ENCODE data around the gene ZNF835.

GRCh38 chr19:56710437-56710836, 38.9 kb upstream of the ZNF835 start:
- TF ChIP-seq EZH2phosphoT487 (IDR thresholded peaks at IDR 0.05; ENCODE audit: borderline replicate concordance, low read length) (no peak), CTCF (IDR thresholded peaks at IDR 0.05; ENCODE audit: low read depth, low read length, poor library complexity, severe bottlenecking) (no peak)
